Keratinocyte (primary cell): ENCODE measurements around the gene HPCAL1. TPM values are rescaled to one million over a fixed set of nuclear protein-coding genes. Genes with fewer than 3 reads are reported as not detected.

Experiments used
- DNase-seq: peaks from one replicate; pipeline ENCODE4 v3.0.0-alpha.2; 2011; ENCODE audit warnings: low read depth, missing footprints, low spot score
- FAIRE-seq: peaks from 2 replicates; lab custom pipeline; 2011; peaks lifted over from hg19 to GRCh38; lab: Jason Lieb, UNC
- H2AFZ ChIP-seq: 2 replicates; pipeline ENCODE4 v1.6.0; 2012; ENCODE audit warnings: low read length, control low read depth, inconsistent platforms; ENCODE audit not compliant: control insufficient read depth
- H3K27ac ChIP-seq: 2 replicates; pipeline ENCODE4 v1.5.1; 2011; ENCODE audit warnings: low read length; ENCODE audit not compliant: control insufficient read depth, insufficient read depth
- H3K27me3 ChIP-seq: 3 replicates; pipeline ENCODE4 v1.6.0; 2011; ENCODE audit warnings: low read length; ENCODE audit not compliant: control insufficient read depth, insufficient read depth; ENCODE audit errors: extremely low read depth
- H3K36me3 ChIP-seq, 2 experiments: 2 replicates in 1 of 2; 3 replicates in 1 of 2; pipeline ENCODE4 v1.5.1; 2011; ENCODE audit warnings: low read length in 2 of 2, mild to moderate bottlenecking in 1 of 2; ENCODE audit not compliant: control insufficient read depth in 2 of 2, insufficient read depth in 2 of 2; ENCODE audit errors: extremely low read depth in 1 of 2
- H3K4me1 ChIP-seq: 3 replicates; pipeline ENCODE4 v1.5.1; 2011; ENCODE audit warnings: low read length; ENCODE audit not compliant: control insufficient read depth, insufficient read depth; ENCODE audit errors: extremely low read depth
- H3K4me2 ChIP-seq: 3 replicates; pipeline ENCODE4 v1.6.0; 2011; ENCODE audit warnings: low read depth, low read length; ENCODE audit not compliant: control insufficient read depth, insufficient read depth; ENCODE audit errors: extremely low read depth
- H3K4me3 ChIP-seq, 3 experiments: fragments of 200-600 bp in 1 of 3; sonication (generic) in 1 of 3; 2 replicates in 2 of 3; 3 replicates in 1 of 3; pipeline ENCODE4 v1.5.1; 2011 to 2016; ENCODE audit warnings: low read length in 3 of 3, mild to moderate bottlenecking in 3 of 3, control low read depth in 2 of 3, inconsistent platforms in 1 of 3, low read depth in 1 of 3, mixed read lengths in 1 of 3, mixed run types in 1 of 3, moderate library complexity in 1 of 3; ENCODE audit not compliant: control insufficient read depth in 2 of 3, insufficient read depth in 2 of 3; ENCODE audit errors: extremely low read depth in 1 of 3
- H3K79me2 ChIP-seq: 2 replicates; pipeline ENCODE4 v1.6.0; 2012; ENCODE audit warnings: low read length; ENCODE audit not compliant: control insufficient read depth, insufficient read depth
- H3K9ac ChIP-seq: 3 replicates; pipeline ENCODE4 v1.6.0; 2011; ENCODE audit warnings: low read length; ENCODE audit not compliant: control insufficient read depth, insufficient read depth; ENCODE audit errors: extremely low read depth
- H3K9me1 ChIP-seq: 3 replicates; pipeline ENCODE4 v1.6.0; 2011; ENCODE audit warnings: low read length; ENCODE audit not compliant: control insufficient read depth, insufficient read depth; ENCODE audit errors: extremely low read depth
- H3K9me3 ChIP-seq: 2 replicates; pipeline ENCODE4 v1.5.1; 2012; ENCODE audit warnings: low read depth, low read length; ENCODE audit not compliant: control insufficient read depth
- H4K20me1 ChIP-seq: 3 replicates; pipeline ENCODE4 v1.6.0; 2011; ENCODE audit warnings: low read length; ENCODE audit not compliant: control insufficient read depth, insufficient read depth; ENCODE audit errors: extremely low read depth
- CTCF ChIP-seq, 3 experiments: IDR thresholded peaks in 1 of 3; conservative IDR thresholded peaks in 1 of 3; optimal IDR thresholded peaks in 1 of 3; 2 replicates in 2 of 3; 3 replicates in 1 of 3; pipeline versions ENCODE3 to v1.5.1; 2011; ENCODE audit warnings: low read length in 3 of 3, mild to moderate bottlenecking in 3 of 3, moderate library complexity in 2 of 3, control low read depth in 1 of 3, inconsistent platforms in 1 of 3; ENCODE audit not compliant: insufficient read depth in 2 of 3; ENCODE audit errors: extremely low read depth in 1 of 3
- EZH2 ChIP-seq: IDR thresholded peaks from one replicate; pipeline ENCODE4 v1.6.1; 2012; ENCODE audit warnings: inconsistent platforms, mild to moderate bottlenecking, low read length, moderate library complexity
- dilution Hi-C: fragments of 300-500 bp; cut with MboI; formaldehyde crosslinking; loops from one replicate; pipeline ENCODE4 v1.7.0; 2020; ENCODE audit warnings: low sequenced_read_pairs; ENCODE audit not compliant: extremely low pct_ligation_motif_present
- polyA plus RNA-seq, 5 experiments: library from polyadenylated mRNA; depleted of rRNA in 3 of 5; stranded (reverse) in 3 of 5; stranded (forward) in 1 of 5; unstranded in 1 of 5; fragments of >200 nt; gene quantifications; 1 replicate in 1 of 5; 2 replicates in 3 of 5; 3 replicates in 1 of 5; pipeline versions ENCODE4 v1.2.1 to v1.2.3, GENCODE V29; 2011 to 2012; ENCODE audit warnings: missing spikeins in 2 of 5, low read depth in 1 of 5, low replicate concordance in 1 of 5

HPCAL1 gene
- polyA plus RNA-seq, 1 donor (not counting 4 experiments of a cell fraction or from before 2014, with no cell fraction given) = 18.0 TPM

- H4K20me1 ChIP-seq = peaks cover 32% of the 10 kb centered on the region
- no peak for DNase-seq
- no peak overlapping the region for H2AFZ ChIP-seq
- no peaks in the 10 kb centered on the region for H3K27me3 ChIP-seq
- H3K36me3 ChIP-seq = peaks cover 2 to 11% of the 10 kb centered on the region in 2 experiments
- dilution Hi-C loops = no loop called here
- no peak overlapping the region for H3K27ac ChIP-seq
- FAIRE-seq = no peak
- H3K4me2 ChIP-seq = no peak overlapping the region
- H3K9me3 ChIP-seq = no peaks in the 10 kb centered on the region
- TF ChIP-seq CTCF (optimal IDR thresholded peaks at IDR 0.05 in 1 of 3, IDR thresholded peaks at IDR 0.05 in 1 of 3, conservative IDR thresholded peaks at IDR 0.05 in 1 of 3; ENCODE audit: extremely low read depth in 1 of 3, insufficient read depth in 2 of 3, low read length in 3 of 3) (no peak), EZH2 (no peak)
- H3K4me1 ChIP-seq = peaks cover 2% of the 10 kb centered on the region
- peaks cover 85% of the 10 kb centered on the region for H3K79me2 ChIP-seq
- no peak overlapping the region for H3K4me3 ChIP-seq
- H3K9me1 ChIP-seq = peaks cover 2% of the 10 kb centered on the region
- no peak overlapping the region for H3K9ac ChIP-seq
Measured at GRCh38 chr2:10310309-10310888, 7.7 kb downstream of the HPCAL1 start.

GRCh38 chr2:10311736-10312135 is 9.0 kb downstream of the HPCAL1 start:
- no peak overlapping the region for H3K4me2 ChIP-seq
- peaks cover 2 to 11% of the 10 kb centered on the region in 2 experiments for H3K36me3 ChIP-seq
- no peaks in the 10 kb centered on the region for H3K9me3 ChIP-seq
- H3K9me1 ChIP-seq = peaks cover 2% of the 10 kb centered on the region
- FAIRE-seq = no peak
- no peaks in the 10 kb centered on the region for H3K27me3 ChIP-seq
- no peak overlapping the region for H3K9ac ChIP-seq
- peaks cover 76% of the 10 kb centered on the region for H3K79me2 ChIP-seq
- no peaks in the 10 kb centered on the region for H3K4me1 ChIP-seq
- no peak overlapping the region for H3K4me3 ChIP-seq
- H2AFZ ChIP-seq = no peak overlapping the region
- DNase-seq = no peak
- dilution Hi-C loops = no loop called here
- H3K27ac ChIP-seq = no peak overlapping the region
- peaks cover 26% of the 10 kb centered on the region for H4K20me1 ChIP-seq
- TF ChIP-seq EZH2 = no peak
- TF ChIP-seq CTCF (optimal IDR thresholded peaks at IDR 0.05 in 1 of 3, IDR thresholded peaks at IDR 0.05 in 1 of 3, conservative IDR thresholded peaks at IDR 0.05 in 1 of 3; ENCODE audit: extremely low read depth in 1 of 3, insufficient read depth in 2 of 3, low read length in 3 of 3) = no peak
